ENCODE measurements around the gene DMRTB1. TPM values are rescaled to one million over a fixed set of nuclear protein-coding genes. Genes with fewer than 3 reads are reported as not detected.

The DMRTB1 gene
- total RNA-seq, 1 experiment from 2014 or later: not detected

GRCh38 chr1:53410100-53410541 is 49.1 kb upstream of the DMRTB1 start:
- H3K4me3 ChIP-seq (ENCODE audit: low read depth in 2 of 2, low read length in 2 of 2): no peak overlapping the region
- H3K27ac ChIP-seq (ENCODE audit: low read length): no peak overlapping the region
- no TSS peak for BruUV-seq (replicated peaks)
- ChIA-PET CTCF (no interaction called here), POLR2A (no interaction called here)
- in situ Hi-C loops (cut with HindIII; ENCODE audit: low pct_unique_long_range_greater_than_20kb, low sequenced_read_pairs): no loop called here
- H3K27me3 ChIP-seq (ENCODE audit: control insufficient read depth, insufficient read depth, low read length): 0 out of 2 replicates have a peak, but pooled peaks cover 1% of the 10 kb centered on the region
- no peak for DNase-seq (ENCODE audit: low read depth, low spot score)
- no peak for ATAC-seq
- intact Hi-C loops (cut with micrococcal nuclease; ENCODE audit: unreplicated experiment): no loop called here
- TF ChIP-seq TCF7L2 (IDR thresholded peaks at IDR 0.05; ENCODE audit: low read depth, low read length): no peak
- H3K36me3 ChIP-seq (ENCODE audit: control insufficient read depth, insufficient read depth, low read length): no peaks in the 10 kb centered on the region
- no peaks in the 10 kb centered on the region for H3K9me3 ChIP-seq (ENCODE audit: control insufficient read depth, insufficient read depth, low read depth, low read length)
- H3K4me1 ChIP-seq (ENCODE audit: control insufficient read depth, insufficient read depth, low read length): peaks cover 14% of the 10 kb centered on the region

- intact Hi-C loops (cut with micrococcal nuclease; ENCODE audit: unreplicated experiment): no loop called here
- no peak for TF ChIP-seq TCF7L2 (IDR thresholded peaks at IDR 0.05; ENCODE audit: low read depth, low read length)
- TF ChIP-seq CTCF (IDR thresholded peaks at IDR 0.05): no peak
- no peak for TF ChIP-seq POLR2AphosphoS5 (IDR thresholded peaks at IDR 0.05; ENCODE audit: low read depth, low read length)
- TF ChIP-seq REST (IDR thresholded peaks at IDR 0.05; ENCODE audit: insufficient read depth in 1 of 2, low read depth in 2 of 2, low read length in 1 of 2): no peak
- TF ChIP-seq SIN3A (IDR thresholded peaks at IDR 0.05; ENCODE audit: borderline replicate concordance, insufficient read depth, low read depth, low read length): no peak
- Histone ChIP-seq H3K36me3 (ENCODE audit: control insufficient read depth, insufficient read depth, low read length) (no peaks in the 10 kb centered on the region), H3K9me3 (ENCODE audit: control insufficient read depth, insufficient read depth, low read depth, low read length) (no peaks in the 10 kb centered on the region), H3K27ac (ENCODE audit: low read length) (no peak overlapping the region), H3K27me3 (ENCODE audit: control insufficient read depth, insufficient read depth, low read length) (no peaks in the 10 kb centered on the region), H3K4me3 (ENCODE audit: low read depth in 2 of 2, low read length in 2 of 2) (no peak overlapping the region), H3K4me1 (ENCODE audit: control insufficient read depth, insufficient read depth, low read length) (peaks cover 14% of the 10 kb centered on the region)
- DNase-seq (ENCODE audit: low read depth, low spot score) (no peak), ATAC-seq (no peak)
- CTCF ChIA-PET: no interaction called here
- in situ Hi-C loops (cut with HindIII; ENCODE audit: low pct_unique_long_range_greater_than_20kb, low sequenced_read_pairs): no loop called here
- no TSS peak for BruUV-seq (replicated peaks)
- POLR2A ChIA-PET: no interaction called here
These were observed 48.5 kb upstream of the DMRTB1 start for GRCh38 chr1:53410701-53411100.

- no peaks in the 10 kb centered on the region for H3K9me3 ChIP-seq (ENCODE audit: control insufficient read depth, insufficient read depth, low read depth, low read length)
- H3K4me1 ChIP-seq (ENCODE audit: control insufficient read depth, insufficient read depth, low read length): peaks cover 14% of the 10 kb centered on the region
- ATAC-seq (no peak), DNase-seq (ENCODE audit: low read depth, low spot score) (no peak)
- no peaks in the 10 kb centered on the region for H3K36me3 ChIP-seq (ENCODE audit: control insufficient read depth, insufficient read depth, low read length)
- H3K27ac ChIP-seq (ENCODE audit: low read length): no peak overlapping the region
- in situ Hi-C loops (cut with HindIII; ENCODE audit: low pct_unique_long_range_greater_than_20kb, low sequenced_read_pairs): no loop called here
- CTCF ChIA-PET: no interaction called here
- intact Hi-C loops (cut with micrococcal nuclease; ENCODE audit: unreplicated experiment): no loop called here
- no peak overlapping the region for H3K4me3 ChIP-seq (ENCODE audit: low read depth in 2 of 2, low read length in 2 of 2)
- no TSS peak for BruUV-seq (replicated peaks)
- TF ChIP-seq TCF7L2 (IDR thresholded peaks at IDR 0.05; ENCODE audit: low read depth, low read length): no peak
- no peaks in the 10 kb centered on the region for H3K27me3 ChIP-seq (ENCODE audit: control insufficient read depth, insufficient read depth, low read length)
- POLR2A ChIA-PET: no interaction called here
These were observed 47.6 kb upstream of the DMRTB1 start for GRCh38 chr1:53411541-53412152.
